ENCODE results near the gene LCA5L.

The LCA5L gene

GRCh38 chr21:39445321-39446269 lies at the start of gene LCA5L:
Gene LCA5L, minus strand, starts transcription at chr21:39445778. Its CDS starts 17,285 bp downstream, at chr21:39428493.
- peak within 1 kb of the TSS; percentile 91 for H3K4me3 ChIP-seq (ENCODE audit: low read length)
- DNase-seq (ENCODE audit: low read depth): peak; percentile 88
- no peak for TF ChIP-seq CTCF (conservative IDR thresholded peaks at IDR 0.05; ENCODE audit: low read length)

GRCh38 chr21:39489380-39489924 lies 43.9 kb upstream of the LCA5L start:
- no peak for DNase-seq (ENCODE audit: low read depth)
- TF ChIP-seq CTCF (conservative IDR thresholded peaks at IDR 0.05; ENCODE audit: low read length): no peak

GRCh38 chr21:39484711-39485276 lies 39.2 kb upstream of the LCA5L start:
- no peak overlapping the region for H3K4me3 ChIP-seq (ENCODE audit: low read length)
- TF ChIP-seq CTCF (conservative IDR thresholded peaks at IDR 0.05; ENCODE audit: low read length): no peak
- peak; percentile 13 for DNase-seq (ENCODE audit: low read depth)

More at GRCh38 chr21:39489380-39489924, 43.9 kb upstream of the LCA5L start:
- no peak overlapping the region for H3K4me3 ChIP-seq (ENCODE audit: low read length)

GRCh38 chr21:39483917-39484316 lies 38.3 kb upstream of the LCA5L start:
- TF ChIP-seq CTCF (conservative IDR thresholded peaks at IDR 0.05; ENCODE audit: low read length): no peak
- H3K4me3 ChIP-seq (ENCODE audit: low read length): no peak overlapping the region
- peak; percentile 1 for DNase-seq (ENCODE audit: low read depth)

- no peak overlapping the region for H3K4me3 ChIP-seq (ENCODE audit: low read length)
- no peak for TF ChIP-seq CTCF (conservative IDR thresholded peaks at IDR 0.05; ENCODE audit: low read length)
- DNase-seq (ENCODE audit: low read depth): no peak
These were observed 36.3 kb upstream of the LCA5L start for GRCh38 chr21:39481886-39482285.

- H3K4me3 ChIP-seq (ENCODE audit: low read length): no peak overlapping the region
- no peak for DNase-seq (ENCODE audit: low read depth)
- TF ChIP-seq CTCF (conservative IDR thresholded peaks at IDR 0.05; ENCODE audit: low read length): no peak
These were observed 34.7 kb upstream of the LCA5L start for GRCh38 chr21:39480271-39480670.
